ENCODE measurements around the gene CAMK2D.
"Not testable (repeated sequence)": the region's sequence is repeated elsewhere in the genome, so short reads cannot be mapped to it uniquely, and the experiment has no call there.

Gene CAMK2D

GRCh38 chr4:113718252-113718651 lies 43.3 kb downstream of the CAMK2D start:
- no peaks in the 10 kb centered on the region for H3F3A ChIP-seq (ENCODE audit: insufficient read depth, low read length)
- H3K9me3 ChIP-seq (replicated peaks; ENCODE audit: insufficient read depth, low read length), result no peaks in the 10 kb centered on the region
- H3K9ac ChIP-seq (ENCODE audit: low read length), result no peak overlapping the region
- H2AFZ ChIP-seq (ENCODE audit: low read length), result no peak overlapping the region
- no peaks in the 10 kb centered on the region for H3K9me2 ChIP-seq (replicated peaks; ENCODE audit: insufficient read depth, low read length)
- H3K36me3 ChIP-seq (replicated peaks; ENCODE audit: insufficient read depth, low read length), result no peaks in the 10 kb centered on the region
- H3K4me1 ChIP-seq (ENCODE audit: low read length), result no peaks in the 10 kb centered on the region
- no peak for DNase-seq
- no peaks in the 10 kb centered on the region for H3K79me2 ChIP-seq (ENCODE audit: low read length)
- H3K27ac ChIP-seq (ENCODE audit: low read length), result no peak overlapping the region
- TF ChIP-seq EZH2 (optimal IDR thresholded peaks at IDR 0.05; ENCODE audit: low read depth, low read length), result no peak
- TF ChIP-seq CTCF (IDR thresholded peaks at IDR 0.05; ENCODE audit: low read length), result no peak
- no peak for TF ChIP-seq EZH2phosphoT487 (IDR thresholded peaks at IDR 0.05; ENCODE audit: low read length)
- H3K4me2 ChIP-seq (ENCODE audit: low read depth, low read length), result no peak overlapping the region
- H4K20me1 ChIP-seq (ENCODE audit: insufficient read depth, low read length), result no peaks in the 10 kb centered on the region
- H3K4me3 ChIP-seq (ENCODE audit: low read length), result no peak overlapping the region
- no peaks in the 10 kb centered on the region for H3K27me3 ChIP-seq (replicated peaks; ENCODE audit: insufficient read depth, low read length)

GRCh38 chr4:113711883-113712662 lies 49.5 kb downstream of the CAMK2D start:
- H3K79me2 ChIP-seq (ENCODE audit: low read length), result no peaks in the 10 kb centered on the region
- H3K27me3 ChIP-seq (replicated peaks; ENCODE audit: insufficient read depth, low read length), result no peaks in the 10 kb centered on the region
- H3F3A ChIP-seq (ENCODE audit: insufficient read depth, low read length), result no peaks in the 10 kb centered on the region
- no peak overlapping the region for H2AFZ ChIP-seq (ENCODE audit: low read length)
- no peak overlapping the region for H3K4me2 ChIP-seq (ENCODE audit: low read depth, low read length)
- H3K9me2 ChIP-seq (replicated peaks; ENCODE audit: insufficient read depth, low read length), result no peaks in the 10 kb centered on the region
- H3K4me1 ChIP-seq (ENCODE audit: low read length), result peaks cover 3% of the 10 kb centered on the region
- no peak overlapping the region for H3K9ac ChIP-seq (ENCODE audit: low read length)
- H3K4me3 ChIP-seq (ENCODE audit: low read length), result no peak overlapping the region
- H4K20me1 ChIP-seq (ENCODE audit: insufficient read depth, low read length), result no peaks in the 10 kb centered on the region
- TF ChIP-seq EZH2 (optimal IDR thresholded peaks at IDR 0.05; ENCODE audit: low read depth, low read length), result no peak
- DNase-seq, result no peak
- H3K27ac ChIP-seq (ENCODE audit: low read length), result no peak overlapping the region
- no peaks in the 10 kb centered on the region for H3K36me3 ChIP-seq (replicated peaks; ENCODE audit: insufficient read depth, low read length)
- H3K9me3 ChIP-seq (replicated peaks; ENCODE audit: insufficient read depth, low read length), result no peaks in the 10 kb centered on the region

- no peak overlapping the region for H2AFZ ChIP-seq (ENCODE audit: low read length)
- no peaks in the 10 kb centered on the region for H4K20me1 ChIP-seq (ENCODE audit: insufficient read depth, low read length)
- H3K4me3 ChIP-seq (ENCODE audit: low read length), result no peak overlapping the region
- H3K4me2 ChIP-seq (ENCODE audit: low read depth, low read length), result no peak overlapping the region
- H3K79me2 ChIP-seq (ENCODE audit: low read length), result no peaks in the 10 kb centered on the region
- no peak overlapping the region for H3K27ac ChIP-seq (ENCODE audit: low read length)
- H3K4me1 ChIP-seq (ENCODE audit: low read length), result peaks cover 6% of the 10 kb centered on the region
- TF ChIP-seq CTCF (IDR thresholded peaks at IDR 0.05; ENCODE audit: low read length) (no peak), EZH2phosphoT487 (IDR thresholded peaks at IDR 0.05; ENCODE audit: low read length) (no peak), EZH2 (optimal IDR thresholded peaks at IDR 0.05; ENCODE audit: low read depth, low read length) (no peak)
- no peak for DNase-seq
- H3K36me3 ChIP-seq (replicated peaks; ENCODE audit: insufficient read depth, low read length), result no peaks in the 10 kb centered on the region
- H3K9me2 ChIP-seq (replicated peaks; ENCODE audit: insufficient read depth, low read length), result no peaks in the 10 kb centered on the region
- no peaks in the 10 kb centered on the region for H3K27me3 ChIP-seq (replicated peaks; ENCODE audit: insufficient read depth, low read length)
- H3K9ac ChIP-seq (ENCODE audit: low read length), result no peak overlapping the region
- H3F3A ChIP-seq (ENCODE audit: insufficient read depth, low read length), result no peaks in the 10 kb centered on the region
- H3K9me3 ChIP-seq (replicated peaks; ENCODE audit: insufficient read depth, low read length), result no peaks in the 10 kb centered on the region
Observed at GRCh38 chr4:113708250-113708649, 53.3 kb downstream of the CAMK2D start.

GRCh38 chr4:113707048-113707447 lies 54.5 kb downstream of the CAMK2D start:
- Histone ChIP-seq H3K4me1 (ENCODE audit: low read length) (peaks cover 6% of the 10 kb centered on the region), H3F3A (ENCODE audit: insufficient read depth, low read length) (no peaks in the 10 kb centered on the region), H4K20me1 (ENCODE audit: insufficient read depth, low read length) (no peaks in the 10 kb centered on the region), H3K4me2 (ENCODE audit: low read depth, low read length) (no peak overlapping the region), H3K27ac (ENCODE audit: low read length) (no peak overlapping the region), H3K79me2 (ENCODE audit: low read length) (no peaks in the 10 kb centered on the region), H3K27me3 (replicated peaks; ENCODE audit: insufficient read depth, low read length) (no peaks in the 10 kb centered on the region), H3K36me3 (replicated peaks; ENCODE audit: insufficient read depth, low read length) (no peaks in the 10 kb centered on the region), H3K9me2 (replicated peaks; ENCODE audit: insufficient read depth, low read length) (no peaks in the 10 kb centered on the region; the same call in 1 of the 2 replicates), H3K9me3 (replicated peaks; ENCODE audit: insufficient read depth, low read length) (no peaks in the 10 kb centered on the region), H3K4me3 (ENCODE audit: low read length) (no peak overlapping the region), H3K9ac (ENCODE audit: low read length) (no peak overlapping the region), H2AFZ (ENCODE audit: low read length) (no peak overlapping the region)
- no peak for DNase-seq
- TF ChIP-seq EZH2phosphoT487 (IDR thresholded peaks at IDR 0.05; ENCODE audit: low read length) (no peak), EZH2 (optimal IDR thresholded peaks at IDR 0.05; ENCODE audit: low read depth, low read length) (no peak), CTCF (IDR thresholded peaks at IDR 0.05; ENCODE audit: low read length) (no peak)

- DNase-seq; H3K4me1 ChIP-seq (ENCODE audit: low read length); H3K79me2 ChIP-seq (ENCODE audit: low read length): not testable (repeated sequence)
Observed at GRCh38 chr4:113705097-113705496, 56.4 kb downstream of the CAMK2D start.

More at GRCh38 chr4:113705097-113705496, 56.4 kb downstream of the CAMK2D start:
- H2AFZ ChIP-seq (ENCODE audit: low read length); H3K9me2 ChIP-seq (replicated peaks; ENCODE audit: insufficient read depth, low read length); H3K4me2 ChIP-seq (ENCODE audit: low read depth, low read length); H3K27me3 ChIP-seq (replicated peaks; ENCODE audit: insufficient read depth, low read length); H3F3A ChIP-seq (ENCODE audit: insufficient read depth, low read length); H3K9ac ChIP-seq (ENCODE audit: low read length); H3K9me3 ChIP-seq (replicated peaks; ENCODE audit: insufficient read depth, low read length); H3K4me3 ChIP-seq (ENCODE audit: low read length); H3K27ac ChIP-seq (ENCODE audit: low read length); H3K36me3 ChIP-seq (replicated peaks; ENCODE audit: insufficient read depth, low read length); H4K20me1 ChIP-seq (ENCODE audit: insufficient read depth, low read length): not testable (repeated sequence)
